GM12865 (cell line): ENCODE measurements around the gene THAP3.

Experiments used
- DNase-seq: peaks from one replicate; pipeline ENCODE4 v3.0.0; 2010; ENCODE audit warnings: low read depth
- H3K4me3 ChIP-seq: 2 replicates; pipeline ENCODE4 v1.5.1; 2011; ENCODE audit warnings: mild to moderate bottlenecking, low read depth, low read length, control low read depth
- TF ChIP-seq, protein P1 (sequence below): IDR thresholded peaks from 2 replicates; pipeline ENCODE4 v1.5.1; 2011; ENCODE audit warnings: low read length, control low read depth, low read depth, inconsistent platforms; ENCODE audit not compliant: insufficient read depth; ENCODE audit errors: missing control alignments

THAP3 gene

DNA sequence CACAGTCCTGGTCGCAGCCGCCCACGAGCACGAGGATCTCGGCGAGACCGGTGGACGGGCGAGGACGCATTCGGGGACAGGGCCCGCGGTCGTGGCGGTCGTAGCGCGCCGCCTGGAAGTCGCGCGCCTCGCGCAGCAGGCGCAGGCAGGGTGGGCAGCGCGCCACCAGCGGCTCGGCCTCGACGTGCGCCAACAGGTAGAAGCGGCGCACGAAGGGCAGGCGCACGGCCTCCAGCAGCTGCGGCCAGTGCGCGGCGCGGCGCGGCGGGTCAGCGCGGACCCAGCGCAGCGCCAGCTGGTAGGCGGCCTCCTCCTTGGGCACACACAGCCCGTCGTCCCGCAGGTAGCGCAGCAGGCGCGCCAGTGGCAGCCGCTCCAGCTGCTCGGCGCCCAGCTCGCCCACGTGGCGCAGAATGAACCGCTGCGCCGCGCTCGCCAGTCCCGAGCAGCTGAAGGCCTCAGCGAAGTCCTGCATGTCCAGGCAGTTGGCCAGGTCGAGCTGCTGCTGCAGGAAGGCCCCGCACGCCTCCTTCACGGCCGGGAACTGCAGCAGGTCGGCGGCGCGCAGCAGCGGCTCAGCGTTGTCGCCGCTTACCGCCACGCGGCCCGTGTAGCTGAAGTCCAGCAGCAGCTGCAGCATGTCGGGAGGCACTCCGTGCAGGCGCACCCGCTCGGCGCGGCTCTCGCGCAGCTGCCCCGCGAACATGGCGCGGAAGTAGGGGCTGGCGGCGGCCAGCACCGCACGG, 22.6 kb upstream of the THAP3 start:
- TF ChIP-seq, protein P1, sequence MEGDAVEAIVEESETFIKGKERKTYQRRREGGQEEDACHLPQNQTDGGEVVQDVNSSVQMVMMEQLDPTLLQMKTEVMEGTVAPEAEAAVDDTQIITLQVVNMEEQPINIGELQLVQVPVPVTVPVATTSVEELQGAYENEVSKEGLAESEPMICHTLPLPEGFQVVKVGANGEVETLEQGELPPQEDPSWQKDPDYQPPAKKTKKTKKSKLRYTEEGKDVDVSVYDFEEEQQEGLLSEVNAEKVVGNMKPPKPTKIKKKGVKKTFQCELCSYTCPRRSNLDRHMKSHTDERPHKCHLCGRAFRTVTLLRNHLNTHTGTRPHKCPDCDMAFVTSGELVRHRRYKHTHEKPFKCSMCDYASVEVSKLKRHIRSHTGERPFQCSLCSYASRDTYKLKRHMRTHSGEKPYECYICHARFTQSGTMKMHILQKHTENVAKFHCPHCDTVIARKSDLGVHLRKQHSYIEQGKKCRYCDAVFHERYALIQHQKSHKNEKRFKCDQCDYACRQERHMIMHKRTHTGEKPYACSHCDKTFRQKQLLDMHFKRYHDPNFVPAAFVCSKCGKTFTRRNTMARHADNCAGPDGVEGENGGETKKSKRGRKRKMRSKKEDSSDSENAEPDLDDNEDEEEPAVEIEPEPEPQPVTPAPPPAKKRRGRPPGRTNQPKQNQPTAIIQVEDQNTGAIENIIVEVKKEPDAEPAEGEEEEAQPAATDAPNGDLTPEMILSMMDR, result no peak
- peak; percentile 55 for DNase-seq
- peak overlapping the region; percentile 75 for H3K4me3 ChIP-seq

GRCh38 chr1:6602669-6603237, 21.9 kb upstream of the THAP3 start, which contains the start of gene KLHL21:
TSS of gene KLHL21 (minus strand) at chr1:6602869. CDS start at chr1:6602817, 52 bp downstream.
- TF ChIP-seq, protein P1, result no peak
- H3K4me3 ChIP-seq, result peak within 1 kb of the TSS; percentile 75
- DNase-seq, result peak; percentile 91

DNA sequence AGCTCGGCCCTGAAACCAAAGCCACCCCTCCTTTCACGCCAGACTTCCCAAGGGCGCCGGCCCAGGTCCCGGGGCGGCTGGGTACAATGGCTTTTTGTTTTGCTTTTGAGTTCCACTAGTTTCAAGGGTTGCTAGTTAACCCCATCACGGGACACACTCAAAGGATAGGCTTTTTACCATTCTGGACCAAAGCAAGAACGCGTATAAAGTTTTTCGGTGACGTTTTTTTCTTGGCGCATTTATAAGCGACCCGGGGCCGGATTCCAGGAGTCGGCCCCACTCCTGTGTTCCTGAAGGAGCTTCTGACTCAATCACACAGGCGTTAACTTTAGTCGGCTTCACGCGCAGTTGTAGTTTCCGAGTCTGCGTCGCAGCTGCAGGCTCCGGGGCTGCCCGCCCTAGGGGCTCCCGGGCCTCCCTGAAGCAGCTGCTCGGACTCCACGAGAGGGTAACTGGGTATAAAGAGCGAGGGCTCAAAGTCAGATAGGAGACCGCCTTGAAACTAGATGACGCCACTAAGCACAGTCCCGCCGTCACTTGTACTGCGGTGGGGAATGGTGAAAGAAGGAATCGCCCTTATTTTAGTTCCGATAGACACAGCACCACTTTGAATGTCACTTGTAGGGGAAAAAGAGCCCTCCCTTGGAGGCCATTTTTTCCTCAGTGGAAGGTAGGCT, 21.3 kb upstream of the THAP3 start:
- peak; percentile 66 for DNase-seq
- peak overlapping the region; percentile 64 for H3K4me3 ChIP-seq
- TF ChIP-seq, protein P1, result no peak

DNA sequence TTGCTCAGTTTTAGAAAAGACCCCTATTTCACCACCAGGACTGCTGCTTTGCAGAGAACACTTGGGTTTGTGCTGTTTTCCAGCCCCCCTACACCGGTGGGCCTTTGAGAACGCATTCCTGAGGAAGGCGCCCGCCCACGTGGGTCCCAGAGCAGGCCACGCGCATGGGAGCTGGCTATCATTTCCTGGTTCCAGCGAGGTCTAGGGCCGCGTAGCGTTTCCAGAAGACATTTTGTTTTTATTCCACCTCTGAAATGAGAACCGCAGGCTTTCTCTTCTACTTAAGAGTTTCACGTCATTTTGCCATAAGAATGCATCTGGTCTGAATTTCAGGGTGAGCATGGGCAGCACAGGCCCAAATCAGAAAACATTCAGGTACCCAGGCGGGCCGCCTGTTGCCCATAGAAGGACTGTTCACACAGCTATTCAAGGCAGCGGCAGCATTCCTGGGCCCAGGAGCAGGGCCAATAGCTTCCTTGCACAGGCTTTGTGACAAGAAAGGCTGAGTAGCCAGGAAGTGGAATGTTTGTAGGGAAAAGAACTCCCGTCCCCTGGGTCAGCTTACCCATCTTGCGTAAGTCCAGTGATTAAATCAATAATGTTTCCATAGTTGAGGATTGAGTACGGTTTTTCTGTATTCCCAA, 20.6 kb upstream of the THAP3 start:
- TF ChIP-seq, protein P1, result no peak
- no peak for DNase-seq
- peak overlapping the region; percentile 64 for H3K4me3 ChIP-seq

DNA sequence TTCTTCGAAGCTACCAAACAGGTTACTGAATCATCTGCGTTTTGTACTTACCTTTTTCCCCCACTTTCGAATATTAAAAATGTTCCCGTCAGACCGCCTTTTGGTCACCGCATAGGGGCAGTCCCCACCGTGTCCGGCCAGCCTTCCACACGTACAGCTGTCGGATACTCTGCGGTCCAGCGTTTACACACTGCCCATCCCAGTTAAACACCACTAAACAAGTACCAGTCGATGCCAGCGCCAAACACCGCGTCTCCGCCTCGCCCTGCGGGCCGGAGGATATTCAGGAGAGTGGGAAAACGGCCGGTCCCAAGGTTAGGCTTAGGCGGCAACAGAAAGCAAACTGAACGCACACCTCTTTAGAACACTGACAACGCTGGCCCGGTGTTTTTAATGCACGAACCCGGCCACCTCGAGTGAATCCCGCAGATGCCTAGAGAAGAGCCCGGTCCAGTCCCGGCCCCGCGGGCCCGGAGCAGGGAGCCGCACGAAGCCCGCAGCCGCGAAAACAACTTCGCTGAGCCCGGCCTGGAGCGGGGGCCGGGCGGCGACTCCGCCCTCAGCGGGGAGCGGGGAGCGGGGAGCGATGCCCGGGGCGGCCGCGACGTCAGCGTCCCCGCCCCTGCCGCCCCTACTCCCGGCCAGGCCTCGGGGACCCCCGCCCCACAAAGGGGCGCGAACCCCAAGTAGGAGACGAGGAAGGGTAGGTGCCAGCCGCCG, 11.9 kb upstream of the THAP3 start:
- TF ChIP-seq, protein P1, result no peak
- peak; percentile 29 for DNase-seq
- H3K4me3 ChIP-seq, result peak overlapping the region; percentile 64

- DNase-seq, result peak; percentile 100
Measured at GRCh38 chr1:6613361-6614018, 11.2 kb upstream of the THAP3 start, which contains the start of gene PHF13. TSS of gene PHF13 (plus strand) at chr1:6613731. CDS start at chr1:6614067, 336 bp downstream.

More at GRCh38 chr1:6613361-6614018, 11.2 kb upstream of the THAP3 start, which contains the start of gene PHF13:
- TF ChIP-seq, protein P1, result no peak
- H3K4me3 ChIP-seq, result peak within 1 kb of the TSS; percentile 79
